KMS-11 (cell line): ENCODE data around the gene IL24.

Experiments
- H2AFZ ChIP-seq: fragments of 200-600 bp; sonication (generic); 2 replicates; pipeline ENCODE4 v1.6.1; 2016; ENCODE audit warnings: antibody characterized with exemption, mixed run types, low read depth
- H3K27ac ChIP-seq: fragments of 200-600 bp; sonication (generic); 2 replicates; pipeline ENCODE4 v1.6.1; 2016; ENCODE audit warnings: mild to moderate bottlenecking, mixed run types
- H3K27me3 ChIP-seq: fragments of 200-600 bp; sonication (generic); 2 replicates; pipeline ENCODE4 v1.6.1; 2017; ENCODE audit warnings: mild to moderate bottlenecking, low read depth, mixed run types, moderate library complexity; ENCODE audit not compliant: insufficient read depth
- H3K36me3 ChIP-seq: fragments of 200-600 bp; sonication (generic); 2 replicates; pipeline ENCODE4 v1.6.1; 2017; ENCODE audit warnings: mild to moderate bottlenecking, mixed run types; ENCODE audit not compliant: insufficient read depth
- H3K4me1 ChIP-seq: fragments of 200-600 bp; sonication (generic); 2 replicates; pipeline ENCODE4 v1.6.1; 2016; ENCODE audit warnings: mild to moderate bottlenecking, low read depth, mixed run types; ENCODE audit not compliant: poor library complexity, severe bottlenecking
- H3K4me2 ChIP-seq: fragments of 200-600 bp; sonication (generic); 2 replicates; pipeline ENCODE4 v1.7.0; 2016; ENCODE audit warnings: mild to moderate bottlenecking, mixed run types
- H3K4me3 ChIP-seq: fragments of 200-600 bp; sonication (generic); IDR thresholded peaks from 2 replicates; pipeline ENCODE4 v1.6.1; 2017; ENCODE audit warnings: low read depth, low read length, mixed read lengths; ENCODE audit not compliant: insufficient read depth
- H3K79me2 ChIP-seq: fragments of 200-600 bp; sonication (generic); 2 replicates; pipeline ENCODE4 v1.6.1; 2016; ENCODE audit warnings: low read depth, mixed run types; ENCODE audit not compliant: insufficient read depth
- H3K9ac ChIP-seq: fragments of 200-600 bp; sonication (generic); 2 replicates; pipeline ENCODE4 v1.6.1; 2016; ENCODE audit warnings: mild to moderate bottlenecking, mixed run types
- H4K20me1 ChIP-seq: fragments of 200-600 bp; sonication (generic); 2 replicates; pipeline ENCODE4 v1.6.1; 2016; ENCODE audit warnings: mild to moderate bottlenecking, mixed run types; ENCODE audit not compliant: insufficient read depth
- TF ChIP-seq, protein P1 (sequence below): fragments of 200-600 bp; sonication (generic); conservative IDR thresholded peaks from 2 replicates; pipeline ENCODE4 v1.6.1; 2017; ENCODE audit warnings: low read depth, mild to moderate bottlenecking, antibody characterized with exemption, low read length, moderate library complexity, mixed read lengths

The IL24 gene

DNA sequence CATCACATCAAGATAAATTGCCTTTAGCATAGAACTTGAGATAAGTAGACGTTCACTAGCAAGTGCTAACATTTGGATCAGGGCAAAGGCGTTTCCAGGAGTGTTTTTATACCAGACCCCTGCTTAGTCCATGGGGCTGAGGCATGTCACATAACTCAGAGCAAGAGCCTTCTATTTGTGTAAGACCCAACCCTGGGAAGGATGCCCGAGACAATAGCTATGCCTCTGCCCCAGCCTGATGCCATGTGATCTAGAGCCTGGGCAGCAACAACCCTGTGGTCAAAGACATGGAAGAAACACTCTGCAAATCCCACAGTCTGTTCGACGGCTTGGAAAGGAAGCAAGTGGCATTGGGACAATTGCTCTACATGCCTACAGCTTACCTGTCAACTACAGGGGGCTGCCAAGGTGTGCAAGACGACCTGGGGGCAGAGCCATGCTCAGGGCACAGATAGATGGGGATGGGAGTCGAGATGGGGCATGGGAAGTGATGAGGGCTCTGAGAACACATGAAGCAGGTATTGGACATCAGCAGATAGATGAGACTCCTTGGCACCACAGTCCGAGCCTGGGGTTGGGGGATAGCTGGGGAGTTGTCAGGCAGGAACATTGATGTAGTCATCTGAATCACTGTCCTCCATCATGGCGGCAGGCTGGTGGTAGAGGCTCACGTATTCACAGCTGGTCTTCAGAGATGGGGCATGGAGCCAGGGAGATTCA lies 7.3 kb downstream of the IL24 start:
- H3K27me3 ChIP-seq: peaks cover 7% of the 10 kb centered on the region; the same call in 1 of the 2 replicates
- H3K27ac ChIP-seq: no peak overlapping the region
- TF ChIP-seq, protein P1, sequence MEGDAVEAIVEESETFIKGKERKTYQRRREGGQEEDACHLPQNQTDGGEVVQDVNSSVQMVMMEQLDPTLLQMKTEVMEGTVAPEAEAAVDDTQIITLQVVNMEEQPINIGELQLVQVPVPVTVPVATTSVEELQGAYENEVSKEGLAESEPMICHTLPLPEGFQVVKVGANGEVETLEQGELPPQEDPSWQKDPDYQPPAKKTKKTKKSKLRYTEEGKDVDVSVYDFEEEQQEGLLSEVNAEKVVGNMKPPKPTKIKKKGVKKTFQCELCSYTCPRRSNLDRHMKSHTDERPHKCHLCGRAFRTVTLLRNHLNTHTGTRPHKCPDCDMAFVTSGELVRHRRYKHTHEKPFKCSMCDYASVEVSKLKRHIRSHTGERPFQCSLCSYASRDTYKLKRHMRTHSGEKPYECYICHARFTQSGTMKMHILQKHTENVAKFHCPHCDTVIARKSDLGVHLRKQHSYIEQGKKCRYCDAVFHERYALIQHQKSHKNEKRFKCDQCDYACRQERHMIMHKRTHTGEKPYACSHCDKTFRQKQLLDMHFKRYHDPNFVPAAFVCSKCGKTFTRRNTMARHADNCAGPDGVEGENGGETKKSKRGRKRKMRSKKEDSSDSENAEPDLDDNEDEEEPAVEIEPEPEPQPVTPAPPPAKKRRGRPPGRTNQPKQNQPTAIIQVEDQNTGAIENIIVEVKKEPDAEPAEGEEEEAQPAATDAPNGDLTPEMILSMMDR: no peak

DNA sequence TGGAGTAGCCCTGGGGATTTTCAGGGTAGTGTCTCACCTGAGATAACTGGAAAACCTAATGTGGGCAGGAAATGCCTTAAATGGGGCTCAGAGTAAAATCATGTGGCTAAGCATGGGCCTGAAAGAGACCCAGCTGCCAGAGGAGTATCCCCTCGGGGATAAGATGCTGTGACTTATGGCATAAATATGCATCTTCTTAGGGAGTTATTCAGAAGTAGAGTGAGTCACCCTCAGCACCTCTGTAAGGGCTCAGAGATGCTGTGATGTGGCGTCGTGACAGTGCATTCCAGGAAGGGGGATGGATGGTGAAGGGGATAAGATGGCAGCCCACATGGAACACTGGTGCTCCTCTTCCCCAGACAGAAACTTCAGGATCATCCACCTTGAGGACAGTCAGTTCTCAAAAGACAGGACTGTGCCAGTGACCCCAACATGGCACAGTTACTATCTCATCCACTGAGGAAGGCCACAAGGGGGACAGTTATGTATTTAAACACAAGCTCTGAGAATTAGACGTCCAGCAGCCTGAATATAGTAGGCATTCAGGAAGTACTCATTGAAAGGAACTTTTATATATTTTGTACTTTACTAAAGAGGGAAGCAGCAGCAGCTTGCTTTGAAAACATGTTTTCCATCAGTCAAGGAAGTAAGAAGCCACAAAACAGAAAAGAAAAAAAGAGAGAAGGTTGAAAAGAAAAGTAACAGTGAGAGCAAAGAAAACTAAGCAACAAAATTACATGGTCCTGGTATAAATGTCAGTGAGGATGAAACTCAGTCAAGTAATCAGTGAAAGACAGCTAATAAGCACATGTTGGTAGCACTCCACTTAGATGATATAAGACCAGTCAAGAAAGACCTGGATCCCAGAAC lies 8.3 kb downstream of the IL24 start:
- no peaks in the 10 kb centered on the region for H4K20me1 ChIP-seq
- TF ChIP-seq, protein P1: no peak
- no peak overlapping the region for H3K4me2 ChIP-seq
- no peaks in the 10 kb centered on the region for H3K79me2 ChIP-seq
- H3K36me3 ChIP-seq: no peaks in the 10 kb centered on the region
- no peaks in the 10 kb centered on the region for H3K4me1 ChIP-seq
- H3K9ac ChIP-seq: no peak overlapping the region
- peaks cover 13% of the 10 kb centered on the region; the same call in 1 of the 2 replicates for H3K27me3 ChIP-seq
- no peak overlapping the region for H3K4me3 ChIP-seq
- H3K27ac ChIP-seq: no peak overlapping the region
- no peak overlapping the region for H2AFZ ChIP-seq

More for the DNA sequence above, 7.3 kb downstream of the IL24 start:
- Histone ChIP-seq H3K4me2 (no peak overlapping the region), H3K36me3 (no peaks in the 10 kb centered on the region), H2AFZ (no peak overlapping the region), H4K20me1 (no peaks in the 10 kb centered on the region), H3K4me1 (no peaks in the 10 kb centered on the region), H3K4me3 (no peak overlapping the region), H3K9ac (no peak overlapping the region), H3K79me2 (no peaks in the 10 kb centered on the region)

DNA sequence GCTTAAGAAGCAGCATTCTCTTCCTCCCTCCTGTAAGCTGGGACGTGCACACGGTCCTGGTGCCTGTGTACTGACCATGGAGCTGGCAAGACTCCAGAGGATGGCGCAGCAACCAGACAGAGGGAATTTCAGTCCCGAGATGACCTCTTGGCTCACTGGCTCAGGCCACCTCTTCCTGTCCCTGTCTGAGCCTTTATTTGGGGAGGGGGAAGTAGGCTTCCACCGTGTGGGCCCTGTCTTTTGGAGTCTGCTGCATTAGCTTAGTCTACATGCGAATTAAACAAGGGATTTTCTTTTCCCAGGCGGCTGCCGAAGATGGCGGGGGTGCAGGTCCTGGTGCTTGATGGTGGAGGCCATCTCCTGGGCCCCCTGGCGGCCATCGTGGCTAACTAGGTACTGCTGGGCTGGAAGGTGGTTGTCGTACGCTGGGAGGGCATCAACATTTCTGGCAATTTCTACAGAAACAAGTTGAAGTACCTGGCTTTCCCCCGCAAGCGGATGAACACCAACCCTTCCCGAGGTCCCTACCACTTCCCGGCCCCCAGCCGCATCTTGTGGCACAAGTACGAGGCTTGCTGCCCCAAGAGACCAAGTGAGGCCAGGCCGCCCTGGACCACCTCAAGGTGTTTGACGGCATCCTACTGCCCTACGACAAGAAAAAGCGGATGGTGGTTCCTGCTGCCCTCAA lies 10.2 kb downstream of the IL24 start:
- Histone ChIP-seq H3K36me3 (no peaks in the 10 kb centered on the region), H3K27me3 (peaks cover 13% of the 10 kb centered on the region; the same call in 1 of the 2 replicates), H2AFZ (no peak overlapping the region)

DNA sequence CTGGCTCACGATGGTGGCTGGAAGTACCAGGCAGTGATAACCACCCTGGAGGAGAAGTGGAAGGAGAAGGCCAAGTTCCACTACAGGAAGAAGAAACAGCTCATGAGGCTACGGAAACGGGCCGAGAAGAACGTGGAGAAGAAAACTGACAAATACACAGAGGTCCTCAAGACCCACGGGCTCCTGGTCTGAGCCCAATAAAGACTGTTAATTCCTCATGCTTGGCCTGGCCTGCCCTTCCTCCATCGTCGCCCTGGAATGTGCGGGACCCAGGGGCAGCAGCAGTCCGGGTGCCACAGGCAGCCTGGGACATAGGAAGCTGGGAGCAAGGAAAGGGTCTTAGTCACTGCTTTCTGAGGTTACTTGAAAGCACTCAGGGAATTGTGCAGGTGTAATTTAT lies 10.8 kb downstream of the IL24 start:
- no peaks in the 10 kb centered on the region for H4K20me1 ChIP-seq
- no peak overlapping the region for H3K4me2 ChIP-seq
- no peaks in the 10 kb centered on the region for H3K36me3 ChIP-seq
- no peak overlapping the region for H3K4me3 ChIP-seq
- peaks cover 13% of the 10 kb centered on the region; the same call in 1 of the 2 replicates for H3K27me3 ChIP-seq
- TF ChIP-seq, protein P1: no peak
- H3K9ac ChIP-seq: no peak overlapping the region
- H3K79me2 ChIP-seq: no peaks in the 10 kb centered on the region
- no peak overlapping the region for H2AFZ ChIP-seq
- no peak overlapping the region for H3K27ac ChIP-seq
- peaks cover 11% of the 10 kb centered on the region for H3K4me1 ChIP-seq

More for the DNA sequence above, 10.2 kb downstream of the IL24 start:
- H3K4me2 ChIP-seq: no peak overlapping the region
- no peak overlapping the region for H3K9ac ChIP-seq
- no peaks in the 10 kb centered on the region for H4K20me1 ChIP-seq
- no peak overlapping the region for H3K4me3 ChIP-seq
- H3K4me1 ChIP-seq: peaks cover 11% of the 10 kb centered on the region
- H3K27ac ChIP-seq: no peak overlapping the region
- TF ChIP-seq, protein P1: peak; percentile 42
- H3K79me2 ChIP-seq: no peaks in the 10 kb centered on the region
